OCI-LY3 (cell line): ENCODE data around the gene ERMAP.

Experiments used
- CTCF ChIP-seq: fragments of 200-600, 300-600 bp; sonication (generic); IDR thresholded peaks from 2 replicates; pipeline ENCODE4 v1.5.1; 2014; ENCODE audit warnings: antibody characterized with exemption, low read length, low read depth
- EZH2phosphoT487 ChIP-seq: fragments of 200-600 bp; shearing (Covaris generic); IDR thresholded peaks from 2 replicates; pipeline ENCODE4 v1.6.1; 2018; ENCODE audit warnings: antibody characterized with exemption, mixed run types, low read depth

GRCh38 chr1:42849944-42850343 is 33.0 kb downstream of the ERMAP start:
- TF ChIP-seq CTCF = no peak
- TF ChIP-seq EZH2phosphoT487 = no peak
